Smooth muscle cell (in vitro differentiated cells): ENCODE results near the gene ARL4D. TPM values are rescaled to one million over a fixed set of nuclear protein-coding genes. Genes with fewer than 3 reads are reported as not detected.

Experiments
- DNase-seq: peaks from one replicate; lab custom pipeline; 2025; ENCODE audit not compliant: unreplicated experiment; lab: John Stamatoyannopoulos, UW
- H2AFZ ChIP-seq: fragments of 200-600 bp; sonication (generic); 2 replicates; pipeline ENCODE4 v1.6.0; 2016; ENCODE audit warnings: antibody characterized with exemption, low read depth, mild to moderate bottlenecking
- H3F3A ChIP-seq: fragments of 200-600 bp; sonication (generic); 2 replicates; pipeline ENCODE4 v1.6.0; 2017; ENCODE audit warnings: antibody characterized with exemption, low read depth
- H3K27ac ChIP-seq: fragments of 200-600 bp; sonication (generic); 2 replicates; pipeline ENCODE4 v1.5.1; 2016; ENCODE audit warnings: low read depth, mild to moderate bottlenecking
- H3K27me3 ChIP-seq: fragments of 200-600 bp; sonication (generic); 2 replicates; pipeline ENCODE4 v1.6.1; 2016; ENCODE audit warnings: low read depth, mild to moderate bottlenecking
- H3K36me3 ChIP-seq: fragments of 200-600 bp; sonication (generic); 2 replicates; pipeline ENCODE4 v1.5.1; 2016; ENCODE audit warnings: low read depth
- H3K4me1 ChIP-seq: fragments of 200-600 bp; sonication (generic); 2 replicates; pipeline ENCODE4 v1.5.1; 2016; ENCODE audit warnings: low read depth
- H3K4me2 ChIP-seq: fragments of 200-600 bp; sonication (generic); 2 replicates; pipeline ENCODE4 v1.6.0; 2016; ENCODE audit warnings: mild to moderate bottlenecking
- H3K4me3 ChIP-seq: fragments of 200-600 bp; sonication (generic); 2 replicates; pipeline ENCODE4 v1.5.1; 2016; ENCODE audit warnings: mild to moderate bottlenecking
- H3K79me2 ChIP-seq: fragments of 200-600 bp; sonication (generic); 2 replicates; pipeline ENCODE4 v1.6.0; 2016; ENCODE audit warnings: low read depth, mild to moderate bottlenecking
- H3K9ac ChIP-seq: fragments of 200-600 bp; sonication (generic); 2 replicates; pipeline ENCODE4 v1.6.0; 2016; ENCODE audit warnings: low read depth
- H3K9me3 ChIP-seq: fragments of 200-600 bp; sonication (generic); replicated peaks from 2 replicates; pipeline ENCODE4 v1.5.1; 2016; ENCODE audit warnings: low read depth
- H4K20me1 ChIP-seq: fragments of 200-600 bp; sonication (generic); 2 replicates; pipeline ENCODE4 v1.6.0; 2016; ENCODE audit warnings: low read depth
- WGBS: methylation state at CpG from one replicate; pipeline ENCODE4 v1.1.7; 2016; ENCODE audit warnings: low lambda C conversion rate; 5-methylcytosine and 5-hydroxymethylcytosine counted together
- polyA plus RNA-seq: library from polyadenylated mRNA; unstranded; fragments of >200 nt; fragmentation: Nextera tagmentation; extraction: Ambion mirVana; gene quantifications from 2 replicates; pipeline ENCODE4 v1.2.1, GENCODE V29; 2016
- total RNA-seq: library from RNA; depleted of rRNA; stranded (reverse); fragments of >200 nt; gene quantifications from 2 replicates; pipeline ENCODE4 v1.2.3, GENCODE V29; 2014
- TF ChIP-seq, protein P1 (sequence below): fragments of 200-600 bp; sonication (generic); IDR thresholded peaks from 2 replicates; pipeline ENCODE4 v1.5.1; 2017; ENCODE audit warnings: borderline replicate concordance, mild to moderate bottlenecking, antibody characterized with exemption; ENCODE audit not compliant: insufficient read depth, poor library complexity, severe bottlenecking

ARL4D gene
- total and polyA plus RNA-seq, 2 experiments from 2014 or later: 9.9 to 25.9 TPM

DNA sequence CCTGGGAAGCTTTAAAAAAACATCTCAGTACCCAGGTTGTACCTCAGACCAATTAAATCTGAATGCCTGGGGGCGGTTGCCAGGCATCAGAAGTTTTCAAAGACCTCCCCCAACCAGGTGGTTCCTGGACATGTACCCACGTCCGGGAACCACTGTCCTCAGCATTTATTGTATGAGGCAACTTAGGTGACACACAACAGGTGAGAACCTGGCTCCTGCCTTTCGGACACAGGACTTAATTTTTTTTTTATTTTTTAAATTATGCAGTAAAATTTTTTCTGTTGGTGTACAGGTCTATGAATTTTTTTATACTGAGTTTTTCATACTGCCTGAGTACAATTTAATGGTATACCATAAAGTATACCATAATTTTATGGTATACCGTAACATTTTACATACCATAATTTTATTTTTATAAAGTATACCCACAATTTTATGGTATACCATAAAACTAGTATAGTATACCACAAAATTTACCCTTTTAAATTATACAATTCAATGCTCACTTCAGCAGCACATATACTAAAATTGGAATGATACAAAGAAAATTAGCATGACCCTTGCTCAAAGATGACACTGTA is 46.3 kb downstream of the ARL4D start:
- DNase-seq: no peak
- Histone ChIP-seq H3K4me2 (peak overlapping the region; percentile 65), H3K4me1 (peaks cover 11% of the 10 kb centered on the region), H3K9ac (peak overlapping the region; percentile 53), H3K36me3 (no peaks in the 10 kb centered on the region), H3K9me3 (no peaks in the 10 kb centered on the region), H3K79me2 (no peaks in the 10 kb centered on the region), H3K4me3 (no peak overlapping the region), H4K20me1 (no peaks in the 10 kb centered on the region), H3F3A (peaks cover 7% of the 10 kb centered on the region), H3K27me3 (no peaks in the 10 kb centered on the region), H2AFZ (no peak overlapping the region), H3K27ac (peak overlapping the region; percentile 88)
- TF ChIP-seq, protein P1, sequence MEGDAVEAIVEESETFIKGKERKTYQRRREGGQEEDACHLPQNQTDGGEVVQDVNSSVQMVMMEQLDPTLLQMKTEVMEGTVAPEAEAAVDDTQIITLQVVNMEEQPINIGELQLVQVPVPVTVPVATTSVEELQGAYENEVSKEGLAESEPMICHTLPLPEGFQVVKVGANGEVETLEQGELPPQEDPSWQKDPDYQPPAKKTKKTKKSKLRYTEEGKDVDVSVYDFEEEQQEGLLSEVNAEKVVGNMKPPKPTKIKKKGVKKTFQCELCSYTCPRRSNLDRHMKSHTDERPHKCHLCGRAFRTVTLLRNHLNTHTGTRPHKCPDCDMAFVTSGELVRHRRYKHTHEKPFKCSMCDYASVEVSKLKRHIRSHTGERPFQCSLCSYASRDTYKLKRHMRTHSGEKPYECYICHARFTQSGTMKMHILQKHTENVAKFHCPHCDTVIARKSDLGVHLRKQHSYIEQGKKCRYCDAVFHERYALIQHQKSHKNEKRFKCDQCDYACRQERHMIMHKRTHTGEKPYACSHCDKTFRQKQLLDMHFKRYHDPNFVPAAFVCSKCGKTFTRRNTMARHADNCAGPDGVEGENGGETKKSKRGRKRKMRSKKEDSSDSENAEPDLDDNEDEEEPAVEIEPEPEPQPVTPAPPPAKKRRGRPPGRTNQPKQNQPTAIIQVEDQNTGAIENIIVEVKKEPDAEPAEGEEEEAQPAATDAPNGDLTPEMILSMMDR: no peak
- 81% methylated on average over 5 of the region's 5 CpGs for WGBS

DNA sequence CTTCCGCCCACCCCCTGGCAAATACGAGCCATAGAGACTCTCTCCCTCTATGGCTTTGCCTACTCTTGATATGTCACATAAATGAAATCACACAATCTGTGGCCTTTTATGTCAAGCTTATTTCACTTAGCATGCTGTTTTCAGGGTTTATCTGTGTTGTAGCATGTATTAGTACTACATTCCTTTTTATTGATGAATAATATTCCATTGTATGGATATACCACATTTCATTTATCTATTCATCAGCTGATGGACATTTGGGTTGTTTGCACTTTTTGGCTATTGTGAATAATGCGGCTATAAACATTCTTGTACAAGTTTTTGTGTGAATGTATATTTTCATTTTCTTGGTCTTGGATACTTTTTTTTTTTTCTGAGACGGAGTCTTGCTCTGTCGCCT is 48.0 kb downstream of the ARL4D start:
- WGBS: 98% methylated on average over 5 of the region's 5 CpGs
- H3K4me1 ChIP-seq: peaks cover 11% of the 10 kb centered on the region
- no peaks in the 10 kb centered on the region for H3K27me3 ChIP-seq
- H2AFZ ChIP-seq: no peak overlapping the region
- no peak overlapping the region for H3K27ac ChIP-seq
- no peak overlapping the region for H3K4me3 ChIP-seq
- H3K36me3 ChIP-seq: no peaks in the 10 kb centered on the region
- H3F3A ChIP-seq: peaks cover 7% of the 10 kb centered on the region
- no peaks in the 10 kb centered on the region for H3K79me2 ChIP-seq
- no peak overlapping the region for H3K9ac ChIP-seq
- DNase-seq: no peak
- TF ChIP-seq, protein P1: no peak
- H3K4me2 ChIP-seq: no peak overlapping the region
- no peaks in the 10 kb centered on the region for H4K20me1 ChIP-seq
- no peaks in the 10 kb centered on the region for H3K9me3 ChIP-seq

DNA sequence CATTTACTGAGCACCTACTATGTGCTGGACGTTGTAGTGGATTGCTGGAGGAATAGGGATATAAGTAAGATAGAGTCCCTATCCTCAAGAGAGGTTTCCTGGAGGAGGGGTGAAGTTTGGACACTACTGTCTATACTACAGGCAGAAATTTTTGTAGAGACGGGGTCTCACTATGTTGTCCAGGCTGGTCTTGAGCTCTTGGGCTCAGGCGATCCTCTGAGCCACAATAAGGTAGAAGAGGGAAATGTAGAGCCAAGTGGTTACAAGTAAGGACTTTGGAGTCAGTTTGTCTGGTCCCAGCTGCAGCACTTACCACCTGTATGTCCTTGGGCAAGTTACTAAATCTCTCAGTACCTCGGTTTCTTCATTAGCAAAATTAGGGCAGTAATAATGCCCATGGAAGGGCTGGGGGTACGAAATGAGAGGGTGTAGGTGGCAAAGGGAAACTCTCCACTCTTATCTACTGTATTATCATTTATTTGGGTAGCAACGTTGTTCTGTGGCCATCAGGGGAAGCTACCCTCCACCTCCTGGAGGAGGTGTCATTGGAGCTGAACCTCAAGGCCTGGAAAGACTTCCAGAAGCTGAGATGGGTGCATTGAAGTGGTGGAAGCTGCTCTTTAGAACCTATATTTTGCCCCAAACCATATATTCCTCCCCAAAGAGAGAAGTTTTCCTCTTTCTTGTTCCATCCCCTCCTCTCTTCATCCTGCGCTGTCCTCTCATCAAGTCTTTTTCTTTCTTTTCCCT is 50.1 kb downstream of the ARL4D start:
- no peak for DNase-seq
- TF ChIP-seq, protein P1: no peak
- Histone ChIP-seq H4K20me1 (no peaks in the 10 kb centered on the region), H3K9me3 (no peaks in the 10 kb centered on the region), H2AFZ (no peak overlapping the region), H3K36me3 (no peaks in the 10 kb centered on the region), H3K27ac (no peak overlapping the region), H3K79me2 (no peaks in the 10 kb centered on the region), H3F3A (peaks cover 5% of the 10 kb centered on the region), H3K4me3 (no peak overlapping the region), H3K27me3 (no peaks in the 10 kb centered on the region), H3K4me1 (peaks cover 10% of the 10 kb centered on the region), H3K4me2 (no peak overlapping the region), H3K9ac (no peak overlapping the region)
- WGBS: 84% methylated on average over 7 of the region's 7 CpGs
